ENCODE measurements around the gene JUND. TPM values are rescaled to one million over a fixed set of nuclear protein-coding genes. Genes with fewer than 3 reads are reported as not detected.
A peak's percentile ranks its signal among the peaks of the same experiment; 100 is the strongest.

Gene JUND
- total RNA-seq, 1 experiment from 2014 or later = 221 TPM

GRCh38 chr19:18291019-18291524 is 9.7 kb upstream of the JUND start:
- Histone ChIP-seq H4K20me1 (ENCODE audit: insufficient read depth) (no peaks in the 10 kb centered on the region), H3K4me1 (ENCODE audit: control insufficient read depth in 1 of 2, insufficient read depth in 2 of 2, low read length in 2 of 2) (peaks cover 32 to 60% of the 10 kb centered on the region in 2 experiments), H3K79me2 (ENCODE audit: insufficient read depth, low read length) (no peaks in the 10 kb centered on the region), H3K9ac (ENCODE audit: low read length) (peak overlapping the region; percentile 86), H2AFZ (ENCODE audit: low read depth, low read length, poor library complexity, severe bottlenecking) (no peak overlapping the region), H3K4me2 (ENCODE audit: low read length) (peak overlapping the region; percentile 98), H3K36me3 (ENCODE audit: control insufficient read depth in 1 of 2, insufficient read depth in 2 of 2, low read length in 2 of 2) (no peaks in the 10 kb centered on the region), H3K27ac (ENCODE audit: low read depth, low read length) (peak overlapping the region; percentile 94), H3K9me3 (ENCODE audit: control insufficient read depth in 1 of 2, insufficient read depth in 1 of 2, low read depth in 1 of 2, low read length in 2 of 2) (no peaks in the 10 kb centered on the region), H3K4me3 (replicated peaks in 1 of 2; ENCODE audit: low read depth in 1 of 2, low read length in 2 of 2) (peak overlapping the region; percentile 49 to 74), H3K9me2 (ENCODE audit: insufficient read depth) (no peaks in the 10 kb centered on the region), H3K27me3 (ENCODE audit: insufficient read depth, low read length) (no peaks in the 10 kb centered on the region)
- RAD21 ChIA-PET (ENCODE audit: low non-redundant PET in 1 of 2, low total read pairs in 2 of 2, uncharacterized antibody in 2 of 2, unreplicated experiment in 2 of 2) = no interaction called here
- intact Hi-C loops (cut with micrococcal nuclease) = no loop called here
- CTCF ChIA-PET = interaction anchor here (3.1 kb wide), 1 partner anchor 11 kb away, joined by 28 read pairs; the partner anchor contains the start of gene JUND
- TSS peak; percentile 75 for BruUV-seq (replicated peaks)
- POLR2A ChIA-PET = interaction anchor here (2.3 to 4.4 kb wide), 3 partner anchors 10 to 13 kb away, joined by 18 to 138 read pairs (median 23); partner anchors contain the start of gene JUND
- no peak for ATAC-seq
- no peak for TF ChIP-seq FOSL1 (IDR thresholded peaks at IDR 0.05; ENCODE audit: low read depth)
- 0 out of 6 replicates have a peak, but pooled peaks of 1 of the 3 experiments have one; percentile 10 for TF ChIP-seq CTCF (IDR thresholded peaks at IDR 0.05 in 2 of 3, conservative IDR thresholded peaks at IDR 0.05 in 1 of 3; ENCODE audit: borderline replicate concordance in 1 of 3, insufficient read depth in 1 of 3, low read depth in 2 of 3, low read length in 2 of 3)
- no peak for DNase-seq (ENCODE audit: low read depth, low spot score)

GRCh38 chr19:18290302-18291018 is 9.0 kb upstream of the JUND start:
- no peak for DNase-seq (ENCODE audit: low read depth, low spot score)
- CTCF ChIA-PET = no interaction called here
- no peak for ATAC-seq
- H3K4me2 ChIP-seq (ENCODE audit: low read length) = peak overlapping the region; percentile 98
- H3K27me3 ChIP-seq (ENCODE audit: insufficient read depth, low read length) = no peaks in the 10 kb centered on the region
- no peak overlapping the region for H3K9ac ChIP-seq (ENCODE audit: low read length)
- POLR2A ChIA-PET = interaction anchor here (4.4 kb wide), 1 partner anchor 9 kb away, joined by 138 read pairs; the partner anchor contains the start of gene JUND
- no peaks in the 10 kb centered on the region for H3K36me3 ChIP-seq (ENCODE audit: control insufficient read depth in 1 of 2, insufficient read depth in 2 of 2, low read length in 2 of 2)
- BruUV-seq (replicated peaks) = no TSS peak
- no peaks in the 10 kb centered on the region for H3K9me2 ChIP-seq (ENCODE audit: insufficient read depth)
- no peaks in the 10 kb centered on the region for H3K79me2 ChIP-seq (ENCODE audit: insufficient read depth, low read length)
- peak overlapping the region; percentile 94; the same call in 1 of the 2 replicates for H3K27ac ChIP-seq (ENCODE audit: low read depth, low read length)
- no peaks in the 10 kb centered on the region for H4K20me1 ChIP-seq (ENCODE audit: insufficient read depth)
- TF ChIP-seq ZFX (IDR thresholded peaks at IDR 0.05) (no peak), YY1 (IDR thresholded peaks at IDR 0.05; ENCODE audit: extremely low read depth, insufficient replicate concordance, low read depth, low read length) (no peak), ZBTB33 (IDR thresholded peaks at IDR 0.05; ENCODE audit: extremely low read depth, insufficient replicate concordance, low read length) (no peak), CTCF (IDR thresholded peaks at IDR 0.05 in 2 of 3, conservative IDR thresholded peaks at IDR 0.05 in 1 of 3; ENCODE audit: borderline replicate concordance in 1 of 3, insufficient read depth in 1 of 3, low read depth in 2 of 3, low read length in 2 of 3) (no peak), POLR2A (IDR thresholded peaks at IDR 0.05; ENCODE audit: borderline replicate concordance, extremely low read depth, insufficient read depth, insufficient read length) (no peak), ELF1 (IDR thresholded peaks at IDR 0.05; ENCODE audit: borderline replicate concordance, low read depth) (no peak), SP1 (IDR thresholded peaks at IDR 0.05; ENCODE audit: low read depth) (no peak), SRF (IDR thresholded peaks at IDR 0.05; ENCODE audit: low read depth) (no peak), EGR1 (IDR thresholded peaks at IDR 0.05; ENCODE audit: low read depth) (no peak)
- no peaks in the 10 kb centered on the region for H3K9me3 ChIP-seq (ENCODE audit: control insufficient read depth in 1 of 2, insufficient read depth in 1 of 2, low read depth in 1 of 2, low read length in 2 of 2)
- RAD21 ChIA-PET (ENCODE audit: low non-redundant PET in 1 of 2, low total read pairs in 2 of 2, uncharacterized antibody in 2 of 2, unreplicated experiment in 2 of 2) = no interaction called here
- H3K4me1 ChIP-seq (ENCODE audit: control insufficient read depth in 1 of 2, insufficient read depth in 2 of 2, low read length in 2 of 2) = peaks cover 32 to 60% of the 10 kb centered on the region in 2 experiments
- intact Hi-C loops (cut with micrococcal nuclease) = no loop called here
- no peak overlapping the region for H3K4me3 ChIP-seq (replicated peaks in 1 of 2; ENCODE audit: low read depth in 1 of 2, low read length in 2 of 2)
- H2AFZ ChIP-seq (ENCODE audit: low read depth, low read length, poor library complexity, severe bottlenecking) = no peak overlapping the region

Measured in HCT116 (cell line).